ENCODE data around the gene GPR161.
A peak's percentile ranks its signal among the peaks of the same experiment; 100 is the strongest.
"Not testable (repeated sequence)": the region's sequence is repeated elsewhere in the genome, so short reads cannot be mapped to it uniquely, and the experiment has no call there.

GPR161 gene

DNA sequence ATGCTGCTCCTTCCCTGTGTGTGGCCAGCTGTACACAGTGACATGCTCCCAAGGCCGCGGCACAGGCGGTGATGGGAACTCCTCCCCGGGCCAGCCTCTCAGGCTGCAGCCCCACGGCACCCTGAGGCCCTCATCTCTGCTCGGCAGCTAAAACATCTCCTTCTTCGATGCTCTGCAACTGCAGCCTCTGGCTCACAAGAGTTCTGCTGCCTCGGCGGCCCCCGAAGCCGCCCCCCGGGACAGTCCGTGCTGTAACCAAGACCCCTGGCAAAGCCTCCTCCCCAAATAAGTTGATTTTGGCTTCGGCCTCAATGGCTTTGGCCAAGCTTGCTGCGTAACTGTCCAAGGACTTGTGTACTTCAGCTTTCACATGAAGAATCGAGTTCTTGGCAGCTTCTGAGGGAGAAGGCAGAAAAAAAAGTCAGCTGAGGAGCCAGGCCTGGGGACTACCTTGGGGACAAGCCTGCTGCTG, 51.3 kb downstream of the GPR161 start:
- DNase-seq = no peak

DNA sequence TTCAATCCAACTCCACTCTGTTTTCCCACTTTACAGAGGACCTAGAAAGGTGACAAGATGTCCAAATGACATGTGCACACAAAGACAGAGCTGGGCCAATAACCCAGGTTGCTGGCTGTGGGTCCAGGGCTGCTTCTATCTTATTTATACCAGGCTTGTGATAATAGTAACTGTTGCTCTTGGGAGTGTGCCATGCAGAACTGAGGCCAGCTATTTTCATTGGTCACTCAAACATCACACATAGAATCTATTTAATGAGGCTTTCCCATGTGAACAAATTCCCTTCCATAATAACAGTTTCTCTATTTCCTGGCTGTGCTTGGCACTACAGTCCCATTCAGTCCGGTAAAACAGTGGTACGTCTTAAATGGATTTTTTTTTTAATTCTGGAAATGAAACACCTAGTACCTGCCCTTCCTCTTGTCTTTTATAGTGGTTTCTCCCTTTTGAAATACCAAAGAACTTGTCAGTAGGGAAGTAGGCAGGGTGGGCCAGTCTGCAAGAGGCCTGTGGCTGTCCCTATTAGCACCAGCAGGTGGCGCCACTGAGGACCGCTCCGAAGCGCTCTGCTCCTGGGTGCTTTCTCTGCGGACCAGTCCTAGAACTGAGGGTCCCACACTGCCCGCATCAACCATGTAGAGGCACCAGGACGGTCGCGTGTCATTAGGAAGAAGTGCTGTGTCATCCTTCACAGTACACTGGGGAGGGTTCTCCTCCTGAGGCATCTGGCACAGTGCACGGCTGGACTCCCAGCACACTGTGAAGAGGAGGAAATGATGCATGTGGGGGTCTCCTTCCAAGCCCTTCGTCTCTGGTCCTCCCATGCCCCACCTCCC, 52.1 kb downstream of the GPR161 start:
- DNase-seq = peak; percentile 59

DNA sequence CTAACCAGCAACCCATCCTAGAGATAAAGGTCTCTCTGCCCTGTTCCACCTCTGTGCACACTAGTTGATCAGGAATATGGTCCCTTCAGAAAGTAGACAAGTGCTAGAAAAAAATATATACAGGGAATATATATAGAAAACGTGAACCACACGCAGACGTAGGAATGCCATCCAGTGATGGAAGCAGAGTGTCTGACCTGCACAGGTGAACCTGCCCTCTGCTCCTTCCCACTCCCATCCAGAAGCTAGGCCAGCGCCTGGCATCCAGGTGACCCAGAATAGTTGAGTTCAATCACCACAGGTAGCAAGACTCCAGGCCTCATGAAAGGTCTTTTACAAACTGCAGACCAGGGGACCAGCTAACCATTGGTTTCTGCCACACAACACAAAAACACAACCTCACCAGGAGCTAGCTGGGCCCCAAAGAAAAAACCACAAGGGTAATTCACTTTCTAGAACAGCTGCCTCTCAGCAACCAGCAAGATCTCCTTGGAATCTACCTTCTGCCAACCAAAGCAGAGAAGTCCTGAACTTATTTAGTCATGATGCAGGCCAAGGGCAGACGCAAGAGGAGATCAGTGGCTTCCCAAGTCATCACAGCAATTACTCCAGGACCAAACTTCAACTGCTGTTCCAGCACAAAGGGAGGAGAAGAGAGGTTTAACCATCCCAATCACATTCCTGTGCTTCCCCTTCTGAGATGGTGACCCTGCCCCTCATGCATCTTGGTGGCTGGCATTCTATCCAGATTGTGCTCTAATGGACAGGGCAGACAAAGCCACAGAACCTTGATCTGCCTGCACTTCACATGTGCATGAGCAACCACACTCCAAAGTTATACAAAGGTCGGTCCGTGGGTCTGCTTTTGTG, 53.0 kb downstream of the GPR161 start:
- DNase-seq = no peak

DNA sequence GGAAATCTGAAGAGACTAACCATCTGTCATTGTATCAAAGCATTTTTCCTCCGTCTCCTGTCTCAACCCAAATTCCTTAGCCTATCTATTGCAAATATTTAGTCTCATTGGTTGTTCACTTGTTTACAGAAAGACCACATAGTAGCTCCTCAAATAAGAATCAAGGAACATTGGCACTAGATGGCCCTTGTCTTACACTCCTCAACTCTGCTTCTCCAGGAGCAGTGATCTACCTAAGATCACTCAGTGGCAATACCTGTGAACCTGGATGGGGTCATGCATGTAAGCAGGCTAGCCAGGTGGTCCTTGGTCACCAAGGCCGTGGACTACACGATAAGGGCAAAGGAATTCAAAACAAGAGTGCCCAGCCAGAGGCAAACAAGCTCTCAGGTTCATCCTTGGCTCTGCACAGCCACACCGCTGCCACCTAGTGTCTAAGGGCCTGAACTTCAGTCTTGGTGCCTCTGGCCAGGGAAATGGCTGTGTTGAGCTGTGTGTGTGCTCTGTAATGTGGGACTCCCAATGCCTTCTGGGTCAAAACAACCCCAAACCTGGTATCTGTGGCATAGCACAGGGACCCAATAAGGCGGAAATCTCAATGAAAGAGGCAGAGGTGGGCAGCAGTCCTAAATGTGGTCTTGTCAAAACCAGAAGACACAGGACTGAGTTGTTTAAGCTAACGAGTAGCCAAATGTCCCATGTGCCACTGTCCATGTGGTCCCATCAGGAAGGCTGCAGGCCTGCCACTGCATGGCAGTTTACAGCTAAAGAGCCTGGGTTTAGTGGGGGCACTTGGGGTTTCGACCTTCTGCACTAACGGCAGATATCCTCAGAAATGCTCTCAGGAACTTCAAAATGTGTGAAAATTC, 54.5 kb downstream of the GPR161 start:
- peak; percentile 60 for DNase-seq

DNA sequence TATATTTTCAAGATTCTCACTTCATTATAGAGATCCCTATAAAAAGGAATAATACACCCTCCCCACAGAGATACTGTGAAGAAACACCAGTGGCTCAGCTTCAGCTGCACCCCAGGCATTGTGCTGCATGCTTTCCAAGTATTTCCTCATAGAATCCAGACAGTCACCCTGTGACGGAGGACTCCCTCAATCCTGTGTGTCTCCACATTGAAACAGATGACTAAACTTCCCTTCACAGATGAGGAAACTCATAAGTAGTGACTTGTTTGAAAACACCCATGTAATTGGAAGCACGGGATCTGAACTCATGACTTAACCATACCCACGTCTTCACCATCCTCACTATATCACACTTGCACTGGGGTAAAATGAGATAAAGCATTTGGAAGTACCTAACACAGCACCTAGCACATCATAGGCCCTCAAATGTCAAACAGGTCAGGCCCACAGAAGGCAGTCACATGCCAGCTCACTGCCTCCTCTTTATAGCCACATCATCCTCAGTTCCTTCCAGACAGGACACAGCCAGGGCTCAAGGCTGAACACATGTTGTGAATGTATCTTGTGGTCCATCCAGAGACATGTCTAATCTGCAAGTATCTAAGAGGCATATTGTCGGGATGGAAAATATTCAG, 55.2 kb downstream of the GPR161 start:
- DNase-seq = no peak

DNA sequence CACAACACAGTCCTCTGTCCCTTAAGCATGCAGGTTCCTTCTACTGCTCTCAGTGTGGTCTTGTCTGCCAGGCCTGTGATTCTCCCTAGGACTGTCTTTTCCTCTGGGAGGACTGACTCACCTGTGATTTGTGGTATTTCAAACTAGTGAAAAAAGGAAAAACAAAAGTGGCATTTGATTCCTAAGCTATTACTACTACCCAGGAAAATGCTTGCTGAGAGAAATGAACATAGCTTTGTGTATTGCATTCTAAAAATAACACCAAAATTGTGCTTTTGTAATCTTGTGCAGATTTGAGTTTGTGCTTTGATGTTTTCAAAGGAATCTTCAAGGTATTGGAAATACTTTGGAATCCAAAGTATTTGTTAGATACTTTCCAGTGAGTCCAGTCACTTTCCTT, 57.0 kb downstream of the GPR161 start:
- DNase-seq = no peak

DNA sequence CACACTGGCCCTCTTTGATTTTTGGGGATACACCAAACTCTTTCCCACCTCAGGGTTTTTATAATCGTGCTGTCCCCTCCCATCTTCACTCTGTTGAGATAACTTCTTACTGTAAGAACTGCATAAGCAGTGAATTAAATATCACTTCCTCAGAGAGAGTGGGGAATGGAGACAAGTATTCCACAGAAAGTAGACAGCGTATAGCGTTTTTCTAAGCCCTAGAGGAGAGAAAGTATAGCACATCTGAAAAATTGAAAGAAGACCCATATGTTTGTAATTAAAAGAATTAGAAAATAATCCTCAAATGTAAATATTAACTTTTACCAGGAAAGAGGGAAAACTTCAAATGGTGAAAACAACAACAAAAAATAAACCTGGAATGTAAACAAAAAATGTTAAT, 67.3 kb downstream of the GPR161 start:
- no peak for DNase-seq

DNA sequence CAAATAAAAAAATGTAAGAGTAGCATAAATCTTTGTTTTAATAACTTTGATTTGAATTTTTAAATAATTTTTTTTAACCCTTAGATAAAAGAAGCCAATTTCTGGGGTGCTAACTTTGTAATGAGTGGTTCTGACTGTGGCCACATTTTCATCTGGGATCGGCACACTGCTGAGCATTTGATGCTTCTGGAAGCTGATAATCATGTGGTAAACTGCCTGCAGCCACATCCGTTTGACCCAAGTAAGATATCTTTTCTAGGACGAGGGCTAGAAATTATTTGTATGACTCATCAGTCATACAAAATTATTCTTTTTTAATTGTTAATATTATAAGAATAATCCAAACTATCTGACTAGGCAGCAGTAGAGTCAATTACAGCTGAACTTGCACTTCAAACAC, 71.2 kb downstream of the GPR161 start:
- DNase-seq = no peak

DNA sequence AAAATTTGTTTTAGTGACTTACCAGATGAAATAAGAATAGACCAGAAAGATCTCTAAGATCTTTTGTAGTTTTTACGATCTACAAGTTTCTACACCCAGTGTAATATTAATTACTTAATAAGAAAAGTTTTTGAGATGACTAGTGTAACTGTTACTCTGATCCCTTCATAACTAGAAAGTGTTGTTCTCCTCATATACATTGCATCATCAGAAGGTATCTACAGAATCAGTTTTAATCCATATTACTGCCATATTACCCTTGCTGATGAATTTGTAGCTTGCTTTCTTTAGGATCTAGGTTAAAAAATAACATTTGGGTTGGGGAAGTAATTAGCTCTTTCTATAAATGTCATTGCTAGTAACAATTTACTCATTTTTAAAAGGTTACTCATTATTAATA, 72.5 kb downstream of the GPR161 start:
- DNase-seq = no peak

DNA sequence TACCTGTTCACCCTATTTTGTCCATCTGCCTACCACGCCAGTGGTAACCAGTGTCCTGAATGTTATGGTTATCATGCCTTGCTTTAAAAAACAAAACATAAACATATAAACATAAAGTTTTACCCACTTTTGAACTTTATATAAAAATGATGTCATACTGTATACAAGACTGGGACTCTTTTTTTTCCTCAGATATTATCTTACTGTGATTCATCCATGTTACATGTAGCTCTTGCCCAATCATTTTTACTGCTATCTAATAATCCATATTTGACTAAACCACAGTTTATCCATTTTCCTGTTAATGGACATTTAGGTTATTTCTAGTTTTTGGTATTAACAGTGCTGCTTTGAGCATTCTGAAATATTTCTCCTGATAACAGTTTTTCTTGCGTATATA, 78.8 kb downstream of the GPR161 start:
- no peak for DNase-seq

DNA sequence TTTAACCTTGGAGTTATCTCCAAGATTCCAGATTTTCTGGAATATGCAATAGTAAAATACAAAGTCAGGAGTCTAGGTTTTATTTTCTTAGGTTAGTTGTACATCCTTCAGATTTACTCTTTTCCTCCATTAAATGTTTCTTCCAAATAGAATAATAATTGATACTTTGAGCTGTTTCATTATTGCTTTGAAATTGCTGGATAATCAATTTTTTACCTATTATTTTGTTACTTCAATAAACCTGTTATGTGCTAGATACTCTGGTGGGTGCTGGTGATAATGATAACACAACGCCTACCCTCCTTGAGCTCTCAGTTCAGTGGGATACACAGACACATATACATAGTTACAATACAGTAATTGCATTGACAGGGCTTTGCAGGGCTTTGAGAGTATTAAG, 79.4 kb downstream of the GPR161 start:
- no peak for DNase-seq

DNA sequence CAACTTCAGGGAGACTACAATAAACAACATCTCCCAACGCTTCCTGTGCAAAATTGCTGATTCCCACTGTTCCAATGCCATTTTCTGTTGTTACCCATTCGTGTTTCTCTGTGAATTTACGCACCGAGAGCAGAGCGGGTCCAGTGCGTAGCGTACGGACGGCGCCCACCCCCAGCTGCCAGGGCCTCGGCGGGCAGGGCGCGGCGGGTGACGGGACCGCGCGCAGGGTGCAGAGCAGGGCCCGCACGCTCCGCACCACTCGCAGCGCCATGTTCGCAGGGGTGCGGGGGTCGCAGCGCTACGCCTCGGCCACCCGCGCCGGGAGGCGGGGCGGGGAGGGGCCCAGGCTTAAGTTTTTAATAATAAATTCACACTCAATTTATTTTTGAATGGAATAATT, 80.6 kb downstream of the GPR161 start:
- DNase-seq = not testable (repeated sequence)

DNA sequence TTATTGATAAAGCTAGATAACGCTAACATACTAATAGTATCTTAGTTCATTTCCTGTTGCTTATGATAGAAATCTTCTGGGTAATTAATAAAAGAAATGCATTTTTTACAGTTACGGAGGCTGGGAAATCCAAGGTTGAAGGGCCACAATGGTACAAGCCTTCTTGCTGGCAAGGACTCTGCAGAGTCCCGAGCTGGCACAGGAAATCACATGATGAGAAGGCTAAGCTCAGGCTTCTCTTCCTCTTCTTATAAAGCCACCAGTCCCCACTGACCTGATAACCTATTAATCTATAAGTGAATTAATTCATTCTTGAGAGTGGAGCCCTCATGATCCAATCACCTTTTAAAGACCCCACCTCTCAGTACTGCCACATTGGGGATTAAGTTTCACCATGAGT, 82.6 kb downstream of the GPR161 start:
- no peak for DNase-seq

DNA sequence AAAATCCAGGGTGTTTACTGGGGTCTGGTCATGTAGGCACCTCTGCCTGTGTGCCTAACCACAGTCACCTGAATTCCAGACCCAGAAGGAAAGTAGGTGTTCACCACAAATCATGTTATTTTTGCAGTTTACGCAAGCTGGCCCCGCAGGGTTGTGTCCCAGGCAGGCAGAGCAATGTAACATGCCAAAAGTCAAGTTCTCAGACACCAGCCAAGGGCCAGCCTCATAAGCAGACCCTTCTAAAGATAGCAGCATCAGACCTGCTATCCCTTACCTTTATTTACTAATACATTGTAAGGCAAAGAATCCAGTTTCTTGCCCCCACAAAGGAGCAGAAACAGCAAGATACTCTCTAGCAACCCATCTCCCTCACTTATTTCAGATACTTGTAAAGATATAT, 83.0 kb downstream of the GPR161 start:
- no peak for DNase-seq

DNA sequence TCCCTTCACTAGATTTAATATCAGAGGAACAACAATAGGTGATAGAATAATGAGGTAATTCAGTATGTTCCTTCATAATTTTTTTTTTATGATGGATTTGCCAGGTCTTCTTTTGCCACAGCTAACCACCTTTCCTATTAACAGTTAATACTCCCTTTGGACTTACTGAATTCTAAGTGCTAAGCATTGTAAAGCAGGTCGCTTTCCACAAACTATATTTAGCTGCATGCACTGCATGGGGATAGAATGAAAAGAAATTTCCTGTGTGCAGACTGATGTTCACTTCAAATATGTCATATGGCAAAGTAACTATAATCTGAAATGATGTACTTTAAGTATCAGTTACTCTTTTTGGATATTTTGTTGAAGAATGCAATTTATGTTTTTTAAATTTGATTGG, 85.8 kb downstream of the GPR161 start:
- no peak for DNase-seq

DNA sequence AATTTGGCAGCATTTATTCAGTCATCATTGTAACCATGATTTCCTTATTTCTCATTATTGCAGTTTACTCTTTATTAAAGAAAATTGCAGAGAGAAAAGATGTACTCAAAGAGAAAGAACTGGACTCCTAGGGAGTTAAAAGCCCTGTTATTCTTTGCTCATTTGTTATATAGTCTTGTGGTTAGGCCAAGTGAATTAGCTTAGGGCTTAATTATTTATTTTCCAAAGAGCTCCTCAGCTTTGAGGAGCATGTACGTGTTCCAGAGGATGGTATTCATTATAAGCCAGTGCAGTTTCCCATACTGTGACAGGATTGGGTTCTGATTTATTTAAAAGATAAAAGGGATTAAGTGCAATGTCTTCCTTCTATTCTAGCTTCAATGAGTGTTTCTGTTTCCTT, 86.4 kb downstream of the GPR161 start:
- no peak for DNase-seq

DNA sequence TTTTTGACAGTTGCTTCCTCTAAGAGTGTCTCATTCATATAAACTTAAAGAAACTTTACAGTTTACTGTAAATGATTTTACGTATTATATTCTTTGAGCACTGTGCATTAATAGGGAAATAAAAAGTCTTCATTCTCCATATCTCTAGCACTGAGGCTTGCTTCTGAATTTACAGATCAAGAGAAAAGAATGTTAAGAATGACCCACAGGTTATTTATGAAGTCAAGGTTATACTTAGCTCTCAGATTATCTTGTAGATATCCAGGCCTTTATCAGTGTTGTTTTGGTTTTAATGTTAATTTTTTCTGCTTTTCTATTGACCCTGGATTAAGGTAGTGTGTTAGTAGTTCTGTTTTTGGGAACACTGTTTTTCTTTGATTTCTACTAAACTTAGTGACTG, 91.4 kb downstream of the GPR161 start:
- no peak for DNase-seq

DNA sequence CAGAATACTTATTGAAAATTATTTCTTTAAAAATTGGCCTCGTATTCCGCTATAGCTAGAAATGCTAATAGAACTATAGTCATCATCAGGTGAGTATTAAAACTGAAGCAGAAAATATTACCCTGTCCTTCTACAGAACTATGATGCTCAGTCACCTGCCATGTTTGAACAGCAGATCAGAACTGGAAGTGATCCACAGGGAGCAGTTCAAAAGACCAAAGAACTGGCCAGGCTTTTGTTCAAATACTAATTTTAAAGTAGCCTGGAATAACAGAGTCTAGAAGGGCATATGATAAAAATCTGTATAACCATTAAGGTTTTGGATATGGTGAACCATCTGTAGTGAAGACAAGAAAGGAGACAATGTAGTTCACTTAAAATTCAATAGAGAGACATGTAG, 94.4 kb downstream of the GPR161 start:
- DNase-seq = no peak

DNA sequence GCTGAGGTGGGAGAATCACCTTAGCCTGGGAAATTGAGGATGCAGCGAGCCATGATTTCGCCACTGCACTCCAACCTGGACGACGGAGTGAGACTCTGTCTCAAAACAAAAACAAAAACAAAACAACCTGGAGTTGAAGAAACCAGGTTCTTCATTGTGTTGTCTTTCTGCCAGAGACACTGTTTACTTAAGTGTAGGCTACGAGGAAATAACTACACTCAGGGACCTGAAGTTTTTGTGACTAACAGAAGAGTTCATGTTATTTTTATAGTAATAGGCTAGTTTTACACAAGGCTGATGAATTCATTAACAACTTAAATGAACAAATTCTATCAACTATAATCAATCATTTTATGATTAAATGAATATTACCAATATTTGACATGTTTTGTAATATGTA, 101.4 kb downstream of the GPR161 start:
- DNase-seq = no peak

DNA sequence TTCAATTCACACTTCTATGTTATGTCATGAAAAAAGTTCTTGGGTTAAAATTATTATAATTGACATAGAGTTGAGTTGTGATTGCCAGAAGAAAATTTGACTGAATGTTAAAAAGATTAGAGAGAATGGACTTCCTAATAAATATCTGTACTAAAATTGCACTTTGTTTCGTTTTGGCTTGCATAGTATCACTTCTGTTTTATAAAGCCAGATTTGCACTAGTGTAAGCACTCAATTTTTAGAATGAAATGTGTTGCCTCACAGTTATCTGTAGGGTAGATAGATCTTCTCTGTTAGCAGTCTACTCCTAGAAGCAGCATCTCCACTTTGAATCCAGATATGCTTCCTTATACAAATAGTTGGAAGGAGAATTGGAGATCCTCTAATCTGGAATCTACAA, 104.7 kb downstream of the GPR161 start:
- DNase-seq = no peak

DNA sequence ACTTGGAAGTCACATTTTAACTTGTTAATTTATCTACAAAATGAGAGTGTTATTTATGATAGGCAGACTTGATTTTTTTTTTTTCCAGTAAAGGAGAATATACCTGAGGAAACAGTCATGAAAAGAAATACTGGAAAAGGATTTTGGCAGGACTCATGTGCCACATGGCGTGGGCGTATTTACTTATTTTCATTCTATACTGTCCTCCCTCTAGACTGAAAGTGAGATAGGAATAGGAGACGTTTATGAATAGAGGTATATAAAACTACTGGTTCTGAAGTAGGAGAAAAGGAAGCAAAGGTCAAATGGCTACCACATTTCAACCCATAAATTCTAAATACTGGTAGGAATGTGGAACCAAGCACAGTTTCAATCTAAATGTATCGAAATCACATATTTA, 105.1 kb downstream of the GPR161 start:
- DNase-seq = no peak

DNA sequence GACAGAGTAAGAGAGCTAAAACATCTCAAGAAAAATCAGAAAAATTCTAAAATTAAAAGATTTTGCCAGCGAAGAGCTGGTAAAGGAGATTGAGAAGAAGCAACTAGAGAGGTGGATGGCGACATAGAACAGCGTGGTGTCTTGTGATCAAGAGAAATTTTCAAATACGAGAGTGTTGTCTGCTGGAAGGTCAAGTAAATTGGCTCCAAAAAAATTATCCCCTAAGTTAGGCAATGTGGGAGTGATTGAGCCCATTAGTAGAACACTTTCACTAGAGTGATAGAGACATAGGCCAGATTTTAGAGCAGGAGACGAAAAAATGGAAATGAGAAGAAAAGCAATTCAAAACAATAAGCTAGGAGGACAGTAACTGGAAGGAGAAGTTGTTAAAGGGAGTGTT, 105.5 kb downstream of the GPR161 start:
- DNase-seq = no peak
